HPDE6-E6E7 (cell line): ENCODE results near the gene PYGM.

ENCODE experiments used
- DNase-seq: peaks from one replicate; pipeline ENCODE4 v3.0.0; 2011; ENCODE audit warnings: missing footprints; ENCODE audit errors: extremely low spot score

Gene PYGM

DNA sequence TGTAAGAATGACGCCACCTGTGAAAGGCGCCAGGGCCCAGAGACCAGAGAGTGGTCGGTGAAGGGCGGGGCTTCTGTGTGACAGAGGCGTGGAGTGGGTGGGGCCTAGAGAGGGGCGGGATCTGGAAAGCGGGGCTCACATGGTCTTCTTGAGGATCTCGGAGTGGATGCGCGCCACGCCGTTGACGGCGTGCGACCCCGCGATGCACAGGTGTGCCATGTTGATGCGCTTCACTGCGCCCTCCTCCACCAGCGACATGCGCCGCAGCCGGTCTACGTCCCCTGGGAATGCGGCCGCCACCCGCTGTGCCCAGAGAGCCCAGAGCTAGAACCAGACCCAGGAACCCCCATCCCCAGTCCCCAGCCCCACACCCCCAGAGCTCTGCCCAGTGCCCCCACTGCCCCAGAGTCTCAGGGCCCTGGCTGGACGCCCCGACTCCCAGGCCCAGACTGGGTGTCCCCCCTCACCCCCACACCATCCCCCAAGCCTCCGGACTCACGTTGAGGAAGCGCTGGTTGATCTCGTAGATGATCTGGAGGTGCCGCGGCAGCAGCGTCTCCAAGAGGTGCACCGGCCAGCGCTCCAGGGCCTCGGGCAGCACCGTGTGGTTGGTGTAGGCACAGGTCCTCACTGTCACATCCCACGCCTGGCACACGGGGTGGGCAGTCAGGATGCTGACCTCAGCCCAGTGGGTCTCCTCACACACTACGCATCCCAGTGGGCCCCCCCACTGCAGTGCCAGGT, 6.2 kb downstream of the PYGM start:
- no peak for DNase-seq

DNA sequence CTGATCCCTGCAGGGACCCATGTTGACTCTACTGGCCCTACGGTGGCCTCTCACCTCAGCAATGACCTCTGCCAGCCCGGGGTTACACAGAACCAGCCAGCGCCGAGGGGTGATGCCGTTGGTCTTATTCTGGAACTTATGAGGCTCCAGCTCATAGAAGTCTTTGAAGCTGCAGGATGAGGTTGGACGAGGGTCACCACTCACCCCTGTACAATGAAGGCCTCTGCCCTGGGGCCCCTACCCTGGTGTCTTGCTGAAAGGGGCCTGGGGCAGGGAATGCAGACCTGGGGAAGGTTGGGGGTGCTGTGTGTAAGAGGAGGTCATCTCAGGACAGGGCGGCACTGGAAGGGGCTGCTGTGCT, 6.8 kb downstream of the PYGM start:
- no peak for DNase-seq

DNA sequence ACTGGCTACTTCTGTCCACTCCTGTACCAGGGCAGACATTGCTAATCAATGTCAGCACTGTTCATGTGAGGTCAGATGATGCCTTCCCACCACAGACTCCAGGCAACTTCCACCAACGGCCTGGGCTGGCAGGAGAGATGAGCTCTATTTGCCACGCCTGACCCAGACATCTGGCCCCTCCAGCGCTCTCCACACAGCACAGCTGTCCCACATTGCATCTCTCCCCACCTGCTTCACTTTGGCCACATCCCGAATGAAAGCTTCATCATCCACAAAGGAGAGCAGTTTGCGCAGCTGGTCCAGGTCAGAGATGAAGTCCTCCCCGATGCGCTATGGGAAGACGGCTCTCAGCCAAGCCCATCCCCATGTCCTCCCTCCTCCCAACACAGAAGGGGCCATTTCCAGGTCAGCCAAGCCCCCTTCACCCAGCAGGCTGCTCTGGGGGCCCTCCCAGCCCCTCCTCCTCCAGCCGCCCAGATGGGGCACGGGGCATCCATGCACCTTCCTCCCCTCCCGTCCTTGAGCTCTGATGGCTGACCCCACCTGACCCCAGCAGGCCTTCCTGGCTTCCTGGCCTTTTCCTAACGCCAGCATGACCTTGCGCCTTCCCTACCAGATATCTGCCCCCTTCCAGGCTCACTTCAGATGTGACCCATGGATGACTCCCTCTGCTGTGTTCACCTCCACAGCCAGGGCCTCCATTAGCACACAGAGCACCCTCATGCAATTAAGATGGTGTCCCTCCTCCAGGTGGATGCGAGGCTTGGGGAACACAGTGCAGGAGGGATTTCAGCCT, 7.4 kb downstream of the PYGM start:
- DNase-seq, result no peak

DNA sequence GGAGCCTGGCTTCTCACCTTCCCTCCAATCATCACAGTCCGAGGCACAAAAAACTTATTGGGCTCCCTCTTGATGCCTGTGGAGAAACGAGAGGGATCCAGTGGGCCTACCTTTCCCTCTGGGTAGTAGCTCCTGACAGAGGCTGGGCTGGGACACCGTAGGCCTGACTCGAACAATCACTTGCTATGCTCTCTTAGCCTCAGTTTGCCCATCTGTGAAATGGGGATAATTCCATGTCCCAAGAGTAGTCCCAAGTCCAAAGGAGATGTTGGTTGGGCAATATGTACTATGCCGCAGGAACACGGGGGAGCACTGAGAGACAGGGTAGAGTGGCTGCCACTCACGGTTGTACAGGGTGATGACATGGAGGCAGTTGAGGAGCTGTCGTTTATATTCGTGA, 8.2 kb downstream of the PYGM start:
- DNase-seq, result no peak

DNA sequence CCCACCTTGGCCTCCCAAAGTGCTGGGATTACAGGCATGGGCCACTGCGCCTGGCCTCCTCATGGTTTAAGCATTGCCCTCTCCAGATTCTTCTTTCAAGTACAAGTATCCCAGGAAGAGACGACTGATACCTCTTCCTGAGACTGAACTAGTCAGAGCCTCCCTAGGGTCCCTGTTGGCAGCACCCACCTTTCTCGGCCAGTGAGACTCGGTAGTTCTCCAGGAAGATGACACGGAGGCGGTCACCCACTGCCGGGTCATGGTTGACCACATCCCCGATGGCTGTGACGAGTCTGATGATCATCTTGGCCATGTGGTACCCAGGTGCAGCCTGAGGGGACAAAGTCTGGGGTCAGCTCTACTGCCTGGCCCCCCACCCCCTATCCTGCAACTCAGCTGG, 8.6 kb downstream of the PYGM start:
- no peak for DNase-seq

DNA sequence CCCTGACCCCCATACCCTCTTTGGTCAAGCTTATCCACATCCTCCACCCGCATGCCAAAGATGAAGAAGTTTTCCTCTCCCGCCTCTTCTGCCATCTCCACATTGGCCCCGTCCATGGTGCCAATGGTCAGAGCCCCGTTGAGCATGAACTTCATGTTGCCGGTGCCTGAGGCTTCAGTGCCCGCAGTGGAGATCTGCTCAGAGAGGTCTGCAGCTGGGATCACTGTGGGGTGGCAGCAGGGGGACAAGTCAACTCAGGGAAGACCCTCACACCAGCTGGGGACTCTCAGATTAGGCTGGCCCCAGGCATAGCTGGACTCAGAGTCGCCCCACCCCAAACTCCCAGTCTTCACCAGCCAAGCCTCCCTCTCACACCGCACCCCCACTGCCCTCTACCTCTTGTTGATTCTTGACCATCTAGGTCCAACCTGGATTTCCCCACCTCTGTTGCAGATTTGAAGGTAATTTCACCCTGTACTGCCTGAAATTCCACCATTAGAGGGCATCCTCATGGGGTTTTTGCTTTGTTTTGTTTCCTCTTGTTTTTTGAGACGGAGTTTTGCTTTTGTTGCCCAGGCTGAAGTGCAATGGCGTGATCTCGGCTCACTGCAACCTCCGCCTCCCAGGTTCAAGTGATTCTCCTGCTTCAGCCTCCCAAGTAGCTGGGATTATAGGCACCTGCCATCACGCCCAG, 9.3 kb downstream of the PYGM start:
- DNase-seq, result no peak

DNA sequence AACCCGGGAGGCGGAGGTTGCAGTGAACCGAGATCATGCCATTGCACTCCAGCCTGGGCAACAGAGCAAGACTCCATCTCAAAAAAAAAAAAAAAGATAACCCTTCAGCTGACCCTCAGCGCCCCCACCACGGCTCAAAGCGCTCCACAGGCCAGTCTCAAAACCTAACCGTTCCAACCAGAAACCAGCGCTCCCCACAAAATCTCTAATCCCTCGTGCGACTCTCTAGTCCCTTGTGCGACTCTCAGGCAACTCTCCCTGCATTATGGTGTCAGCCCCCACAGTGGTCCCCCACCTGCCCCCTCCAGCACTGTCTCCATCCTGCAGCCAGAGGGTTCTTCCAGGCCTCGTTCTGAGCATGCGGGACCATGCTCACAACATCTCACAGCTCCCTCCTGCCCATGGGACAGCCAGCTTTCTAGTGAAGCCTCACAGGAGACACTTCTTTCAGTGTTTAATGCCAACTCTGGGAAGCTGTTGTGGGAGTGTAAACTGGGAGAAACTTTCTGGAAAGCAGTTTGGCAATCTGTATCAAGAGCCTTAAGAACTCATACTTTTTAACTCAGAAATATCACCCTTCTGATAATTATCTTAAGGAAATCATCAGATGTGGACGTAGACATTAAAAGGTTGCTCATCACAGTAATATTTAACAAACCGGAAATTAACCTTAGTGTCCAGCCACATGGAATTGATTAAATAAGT, 11.7 kb downstream of the PYGM start:
- no peak for DNase-seq

DNA sequence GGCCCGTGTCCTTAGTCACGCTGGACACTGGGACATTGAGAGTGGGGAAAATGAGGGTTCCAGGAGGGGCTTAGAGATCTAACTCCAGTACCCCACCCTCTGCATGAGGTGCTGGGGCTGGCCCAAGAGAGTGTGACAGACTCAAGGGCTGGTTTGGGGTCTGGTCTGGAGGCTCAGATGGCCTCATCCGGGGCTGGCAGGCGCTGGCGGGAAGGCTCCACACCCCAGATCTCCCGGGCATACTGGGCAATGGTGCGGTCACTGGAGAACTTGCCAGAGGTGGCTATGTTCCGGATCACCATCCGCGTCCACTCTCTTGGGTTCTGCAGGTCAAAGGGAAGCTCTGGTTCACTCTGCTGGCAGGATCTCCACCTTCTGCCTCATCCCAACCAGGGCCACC, 13.3 kb downstream of the PYGM start:
- no peak for DNase-seq

DNA sequence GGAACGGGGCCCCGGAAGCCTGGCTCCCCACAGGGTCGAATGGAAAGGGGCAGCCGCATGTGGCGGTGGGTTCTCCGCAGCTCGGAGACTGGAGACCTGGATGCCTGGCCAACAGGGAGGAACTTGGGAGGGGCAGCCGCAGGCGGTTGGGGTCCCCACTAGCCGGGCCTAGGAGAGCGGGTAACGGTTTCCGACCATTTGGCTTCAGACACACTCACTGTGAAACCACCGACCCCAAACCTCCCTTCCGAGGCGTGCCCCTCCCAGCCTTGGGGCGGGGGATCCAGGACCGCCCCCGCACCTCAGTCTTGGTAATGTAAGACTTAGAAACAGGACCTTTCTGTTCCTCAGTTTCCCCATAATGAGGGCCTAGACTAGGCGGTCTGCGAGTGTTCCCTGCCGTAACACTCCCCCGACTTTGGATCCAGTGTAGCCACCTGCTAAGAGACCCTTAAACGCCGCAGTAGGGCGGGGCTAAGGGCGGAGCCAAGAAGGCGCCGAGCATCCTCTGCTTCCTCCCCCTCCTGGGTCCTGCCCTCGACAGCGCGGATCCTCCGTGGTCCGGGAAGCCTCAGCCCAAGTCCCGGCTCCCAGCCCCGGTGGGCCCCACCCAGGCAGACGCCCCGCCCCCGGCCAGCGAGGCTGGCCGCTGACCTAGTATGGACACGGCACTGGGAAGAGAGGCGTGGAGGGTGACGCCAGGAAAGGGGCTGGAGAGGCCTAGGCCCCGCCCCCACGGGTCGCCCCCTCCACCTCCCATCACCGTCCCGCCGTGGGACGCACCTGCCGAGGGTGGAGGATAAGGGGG, 14.0 kb downstream of the PYGM start:
- no peak for DNase-seq

DNA sequence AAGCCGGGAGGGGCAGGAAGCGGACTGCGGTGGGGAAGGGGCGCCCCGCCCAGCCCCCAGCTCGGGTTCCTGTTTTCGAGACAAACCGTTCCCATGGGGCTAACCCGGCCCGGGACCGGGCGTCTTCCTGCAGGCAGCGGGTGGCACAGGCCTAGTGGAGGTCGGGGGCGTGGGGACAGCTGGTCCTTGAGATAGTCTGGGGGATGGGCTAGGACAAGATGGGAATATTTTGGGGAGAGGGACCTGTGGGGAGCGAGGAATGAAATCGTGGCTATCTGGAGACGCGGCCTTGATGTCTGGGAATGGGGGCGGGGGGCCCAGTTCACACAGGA, 14.6 kb downstream of the PYGM start:
- no peak for DNase-seq

DNA sequence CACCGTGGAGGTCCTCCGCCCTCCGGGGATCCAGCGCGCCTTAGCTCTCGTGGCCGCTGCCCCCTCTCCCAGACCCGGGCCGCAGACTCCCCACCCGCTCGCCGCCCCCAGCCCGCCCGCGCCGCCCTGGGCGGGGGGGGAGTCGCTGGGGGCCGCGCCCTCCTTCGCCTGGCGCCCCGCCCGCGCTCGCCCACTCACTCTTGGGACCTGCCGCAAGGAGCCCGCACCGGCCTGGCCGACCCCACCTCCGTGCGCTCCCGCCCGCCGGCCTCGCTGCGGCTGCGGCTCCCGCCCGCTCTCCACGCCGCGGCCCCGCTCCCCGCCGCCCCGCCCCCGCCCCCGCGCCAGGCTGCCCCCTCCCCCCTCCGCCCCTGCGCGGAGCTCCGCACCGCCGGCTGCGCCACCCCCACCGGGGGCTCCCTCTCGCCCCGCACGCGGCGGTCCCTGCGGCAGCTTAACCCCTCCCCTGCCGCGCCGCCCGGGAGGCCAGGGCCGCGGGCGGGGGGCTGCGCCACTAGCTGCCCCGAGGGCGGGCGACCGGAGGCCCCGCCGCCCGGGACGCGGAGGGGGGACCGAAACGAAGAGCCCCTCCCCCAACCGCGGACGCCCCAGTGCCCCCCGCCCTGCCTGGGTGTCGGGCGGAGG, 15.1 kb downstream of the PYGM start:
- no peak for DNase-seq

DNA sequence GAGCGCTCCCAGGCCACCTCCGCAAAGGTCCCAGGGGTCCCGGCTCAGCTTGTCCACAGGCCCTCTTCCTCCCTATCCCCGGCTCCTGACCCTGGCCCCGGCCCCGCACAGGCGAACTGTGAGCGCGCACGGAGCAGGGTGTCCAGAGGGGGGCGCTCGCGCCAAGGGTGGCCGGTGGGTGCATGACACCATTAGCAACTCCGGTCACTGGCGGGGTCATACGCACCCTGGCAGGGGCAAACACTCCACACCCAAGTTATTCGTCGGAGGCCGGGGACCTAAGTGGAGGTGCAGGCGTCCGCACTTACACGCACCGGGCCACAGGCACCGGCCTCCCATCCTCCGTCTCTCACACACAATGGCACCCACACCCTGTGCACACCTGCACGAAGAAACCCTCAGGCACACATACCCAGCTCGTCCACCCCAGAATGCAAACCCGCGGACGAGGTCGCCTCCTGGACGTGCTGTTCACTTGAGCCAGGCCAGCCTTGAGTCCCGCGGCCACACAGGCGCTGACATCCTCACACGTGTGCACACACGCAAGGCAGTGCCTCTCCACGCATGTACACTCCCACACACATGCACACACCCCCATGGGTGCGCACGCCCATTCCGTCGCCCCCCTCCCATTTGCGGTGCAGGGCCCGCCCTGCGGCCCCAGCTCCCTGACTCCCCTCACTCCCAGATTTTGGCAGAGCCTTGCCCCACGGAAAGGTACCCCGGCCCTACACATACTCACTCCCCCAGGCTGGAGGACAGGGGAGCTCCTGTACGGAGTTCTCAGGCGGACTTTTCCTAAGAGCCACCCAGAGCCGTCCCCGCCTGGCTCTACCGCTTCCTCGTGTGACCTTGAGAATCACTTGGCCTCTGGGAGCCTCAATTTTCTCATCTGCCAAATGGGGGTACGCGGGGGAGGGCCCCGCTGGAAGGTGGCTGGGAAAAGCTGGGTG, 15.9 kb downstream of the PYGM start, which contains the start of gene RASGRP2:
Gene RASGRP2 (minus strand): TSS at position 552 of the 953 bp plus-strand sequence. CDS start 1,276 bp downstream, outside the sequence.
- no peak for DNase-seq

DNA sequence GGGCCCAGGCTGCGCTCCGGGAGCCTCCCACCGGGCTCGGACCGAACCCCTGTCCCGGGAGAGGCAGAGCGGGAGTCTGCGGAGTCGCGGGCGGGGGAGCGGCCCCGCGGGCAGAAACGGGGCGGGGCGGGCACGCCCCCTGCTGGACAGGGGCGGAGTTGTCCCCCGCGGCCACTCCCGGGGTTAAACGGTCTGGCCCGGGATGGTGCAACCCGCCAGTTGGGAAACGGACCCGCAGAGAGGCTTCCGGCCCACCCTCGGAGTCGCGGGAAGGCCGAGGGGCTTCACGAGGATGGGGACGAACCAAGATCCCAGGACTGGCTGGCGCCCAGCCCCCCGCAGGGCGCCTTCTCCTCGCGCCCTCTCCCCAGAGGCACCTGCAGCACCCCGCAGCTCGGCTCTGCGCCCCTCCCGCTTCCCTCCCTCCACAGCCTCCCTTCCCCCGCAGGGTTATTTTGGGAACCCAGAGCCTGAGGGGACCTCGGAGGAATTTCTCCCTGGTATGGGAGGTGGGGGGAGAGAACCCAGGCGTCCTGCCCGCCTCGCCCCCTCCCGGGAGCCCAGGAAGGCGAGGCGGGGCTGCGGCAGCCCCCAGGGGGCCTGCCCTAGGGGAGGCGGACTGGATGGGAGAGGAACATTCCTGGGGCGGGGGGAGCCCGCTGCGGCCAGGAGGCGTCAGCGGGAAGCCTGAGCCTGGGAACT, 16.7 kb downstream of the PYGM start:
- peak; percentile 69 for DNase-seq

DNA sequence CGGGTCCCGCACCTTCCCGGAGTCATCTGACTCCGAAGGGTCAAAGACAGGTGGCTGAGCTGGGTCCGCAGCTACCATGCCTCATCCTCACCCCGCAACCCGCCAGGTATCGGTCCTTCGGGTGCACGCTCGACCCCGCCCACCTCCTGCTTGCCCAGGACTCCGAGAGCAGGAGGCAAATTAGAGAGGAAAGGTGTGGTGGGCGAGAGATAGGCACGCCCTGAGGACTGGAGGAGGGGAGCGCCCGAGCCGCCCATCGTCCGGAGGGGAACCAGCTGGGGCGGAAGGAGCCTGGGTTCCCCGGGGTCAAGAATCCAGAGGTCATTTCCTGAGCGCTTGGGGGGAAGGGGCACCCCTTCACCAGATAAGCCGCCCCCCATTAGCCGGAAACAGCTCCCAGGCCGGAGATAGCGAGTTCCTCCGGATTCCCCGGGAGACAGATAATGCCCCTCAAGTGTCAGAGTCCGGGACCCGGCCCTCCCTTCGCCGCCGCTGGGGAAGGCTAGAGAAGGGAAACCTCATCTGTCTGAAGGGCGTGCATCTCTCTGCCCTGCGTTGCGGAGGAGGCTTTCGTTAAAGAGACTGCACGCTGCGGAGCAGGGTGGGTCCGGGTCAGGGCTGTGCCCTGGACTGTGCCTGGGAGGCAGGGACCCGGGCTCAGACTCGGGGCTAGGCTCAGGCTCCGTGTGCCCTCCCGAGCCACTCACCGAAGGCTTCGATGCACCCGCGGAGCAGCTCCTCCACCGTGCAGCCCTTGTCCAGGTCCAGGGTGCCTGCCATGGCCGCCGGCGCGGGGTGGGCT, 17.5 kb downstream of the PYGM start:
- no peak for DNase-seq

DNA sequence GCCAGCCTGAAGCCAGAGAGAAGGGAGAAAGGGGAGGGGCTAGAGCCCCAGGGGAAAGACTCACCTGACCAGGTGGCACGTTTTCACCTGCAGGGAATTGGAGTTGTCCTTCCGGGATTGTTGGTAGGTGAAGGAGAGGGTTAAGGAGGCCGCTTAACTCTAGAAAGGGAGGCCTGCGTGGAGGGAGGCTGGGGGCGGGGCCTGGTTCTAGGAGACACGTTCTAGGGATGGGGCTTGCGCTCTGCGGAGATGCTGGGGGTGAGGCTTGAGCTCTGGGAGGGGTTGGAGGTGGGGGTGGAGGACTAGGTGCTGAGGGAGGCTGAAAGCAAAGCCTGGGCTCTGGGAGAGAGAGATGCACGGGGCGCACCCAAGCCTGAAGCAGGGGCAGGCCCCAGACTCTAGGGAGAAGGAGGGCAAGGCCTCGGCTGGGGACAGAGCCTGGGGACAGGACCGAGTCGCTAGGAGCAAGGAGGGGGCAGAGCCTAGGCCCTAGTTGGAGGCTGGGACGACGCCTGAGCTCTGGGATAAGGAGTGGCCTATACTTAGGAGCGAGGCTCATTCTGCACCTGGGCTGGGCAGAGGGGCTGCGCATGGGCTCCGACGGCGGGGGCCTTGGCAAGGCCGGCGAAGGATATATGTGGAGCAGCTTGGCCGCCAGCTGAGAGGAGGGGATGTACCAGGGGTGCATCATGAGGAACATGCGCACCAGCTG, 18.2 kb downstream of the PYGM start:
- DNase-seq, result no peak

DNA sequence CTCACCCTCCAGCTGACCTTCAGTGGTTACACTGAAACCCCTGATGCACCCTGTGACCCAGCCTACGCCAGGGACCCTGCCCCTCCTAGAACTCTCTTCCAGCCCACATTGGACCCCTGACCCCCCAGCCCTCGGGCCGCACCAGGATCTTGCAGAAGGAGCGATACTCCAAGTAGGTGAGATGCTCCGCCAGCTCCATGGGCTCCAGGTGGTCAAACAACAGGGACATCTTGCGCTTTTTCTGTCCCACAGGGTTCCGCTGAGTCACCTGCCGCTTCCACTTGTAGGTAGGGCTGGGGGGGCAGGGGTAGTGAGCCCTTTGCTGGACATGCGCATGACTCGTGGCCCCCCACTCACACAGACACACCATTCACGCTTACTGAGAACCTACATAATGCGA, 19.9 kb downstream of the PYGM start:
- DNase-seq, result no peak

DNA sequence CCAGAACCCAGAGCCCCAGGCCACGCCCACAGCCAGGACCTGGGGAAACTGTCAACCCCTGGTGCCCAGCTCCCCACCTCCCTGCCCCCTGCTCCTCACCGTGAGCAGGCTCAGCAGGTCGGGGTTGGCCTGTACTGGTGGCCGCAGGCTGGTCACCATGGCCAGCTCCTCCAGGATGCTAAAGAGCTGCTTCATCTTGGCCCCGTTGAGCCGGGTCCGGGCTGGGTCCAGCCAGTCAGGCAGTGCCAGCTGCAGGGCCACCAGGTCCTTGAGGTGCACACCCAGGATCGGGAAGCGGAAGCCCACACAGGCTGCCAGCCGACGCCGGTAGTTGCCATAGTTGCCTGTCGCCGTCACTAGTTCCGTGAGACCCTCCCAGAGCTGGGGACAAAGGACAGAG, 23.1 kb downstream of the PYGM start:
- no peak for DNase-seq
